ENCODE data around the gene PODXL2.

The PODXL2 gene

GRCh38 chr3:127685708-127686511 lies 56.9 kb downstream of the PODXL2 start:
- no peak overlapping the region for H3K4me3 ChIP-seq (ENCODE audit: low read length)
- no peak for TF ChIP-seq CTCF (conservative IDR thresholded peaks at IDR 0.05; ENCODE audit: low read depth, low read length)
- DNase-seq (ENCODE audit: low read depth), result no peak

- no peak for DNase-seq (ENCODE audit: low read depth)
- TF ChIP-seq CTCF (conservative IDR thresholded peaks at IDR 0.05; ENCODE audit: low read depth, low read length), result no peak
- no peak overlapping the region for H3K4me3 ChIP-seq (ENCODE audit: low read length)
These were observed 57.5 kb downstream of the PODXL2 start for GRCh38 chr3:127686512-127686894.

- no peak overlapping the region for H3K4me3 ChIP-seq (ENCODE audit: low read length)
- no peak for DNase-seq (ENCODE audit: low read depth)
- no peak for TF ChIP-seq CTCF (conservative IDR thresholded peaks at IDR 0.05; ENCODE audit: low read depth, low read length)
These were observed 58.3 kb downstream of the PODXL2 start for GRCh38 chr3:127687228-127687737.

- DNase-seq (ENCODE audit: low read depth), result no peak
- no peak overlapping the region for H3K4me3 ChIP-seq (ENCODE audit: low read length)
- TF ChIP-seq CTCF (conservative IDR thresholded peaks at IDR 0.05; ENCODE audit: low read depth, low read length), result no peak
These were observed 59.0 kb downstream of the PODXL2 start for GRCh38 chr3:127688022-127688415.

GRCh38 chr3:127688416-127689265 lies 59.7 kb downstream of the PODXL2 start:
- TF ChIP-seq CTCF (conservative IDR thresholded peaks at IDR 0.05; ENCODE audit: low read depth, low read length), result no peak
- DNase-seq (ENCODE audit: low read depth), result no peak

GRCh38 chr3:127689266-127689860 lies 60.4 kb downstream of the PODXL2 start:
- H3K4me3 ChIP-seq (ENCODE audit: low read length), result no peak overlapping the region
- TF ChIP-seq CTCF (conservative IDR thresholded peaks at IDR 0.05; ENCODE audit: low read depth, low read length), result no peak
- DNase-seq (ENCODE audit: low read depth), result no peak

More at GRCh38 chr3:127688416-127689265, 59.7 kb downstream of the PODXL2 start:
- no peak overlapping the region for H3K4me3 ChIP-seq (ENCODE audit: low read length)
